SK-N-SH treated with all-trans-retinoic acid at 6 μM for 48 hours (cell line): ENCODE measurements around the gene SRSF8.
A peak's percentile ranks its signal among the peaks of the same experiment; 100 is the strongest.

ENCODE experiments used
- ATAC-seq: fragments of 200-7000 bp; cut with Tn5 transposase; 3 replicates; pipeline ENCODE4 v1.9.1; 2020; ENCODE audit warnings: mild to moderate bottlenecking, moderate library complexity
- ARNTL ChIP-seq: fragments of 450-650 bp; formaldehyde crosslinking; IDR thresholded peaks from 2 replicates; pipeline ENCODE4 v1.5.0; 2020; ENCODE audit warnings: low read depth, mild to moderate bottlenecking, moderate library complexity, borderline replicate concordance
- BACH2 ChIP-seq: fragments of 250-450 bp; sonication (Bioruptor Pico); IDR thresholded peaks from 2 replicates; pipeline ENCODE4 v1.9.0; 2021; ENCODE audit warnings: mild to moderate bottlenecking, borderline replicate concordance
- CSRNP3 ChIP-seq: fragments of 250-450 bp; sonication (Bioruptor Pico); IDR thresholded peaks from 2 replicates; pipeline ENCODE4 v1.5.1; 2021; ENCODE audit warnings: mild to moderate bottlenecking, moderate library complexity
- ESRRG ChIP-seq: fragments of 250-450 bp; sonication (Bioruptor Pico); IDR thresholded peaks from 2 replicates; pipeline ENCODE4 v1.6.1; 2021; ENCODE audit warnings: mild to moderate bottlenecking
- GLIS3 ChIP-seq: fragments of 250-450 bp; sonication (Bioruptor Pico); IDR thresholded peaks from 2 replicates; pipeline ENCODE4 v1.5.0; 2020; ENCODE audit warnings: mild to moderate bottlenecking, moderate library complexity
- ISL1 ChIP-seq: fragments of 250-450 bp; sonication (Bioruptor Pico); IDR thresholded peaks from 2 replicates; pipeline ENCODE4 v2.1.2; 2022; ENCODE audit warnings: mild to moderate bottlenecking, moderate library complexity
- OSR1 ChIP-seq: fragments of 250-450 bp; sonication (Bioruptor Pico); IDR thresholded peaks from 2 replicates; pipeline ENCODE4 v1.8.0; 2022; ENCODE audit warnings: moderate library complexity, mild to moderate bottlenecking, inconsistent platforms
- PATZ1 ChIP-seq: fragments of 250-450 bp; sonication (Bioruptor Pico); IDR thresholded peaks from 2 replicates; pipeline ENCODE4 v1.8.0; 2020; ENCODE audit warnings: mild to moderate bottlenecking, moderate library complexity, borderline replicate concordance
- POU6F1 ChIP-seq: fragments of 250-450 bp; sonication (Bioruptor Pico); IDR thresholded peaks from 2 replicates; pipeline ENCODE4 v1.8.0; 2021; ENCODE audit warnings: low read depth, mild to moderate bottlenecking, moderate library complexity, borderline replicate concordance
- PPARA ChIP-seq: fragments of 250-450 bp; sonication (Bioruptor Pico); IDR thresholded peaks from 2 replicates; pipeline ENCODE4 v1.5.0; 2020; ENCODE audit warnings: mild to moderate bottlenecking, borderline replicate concordance
- RARB ChIP-seq: fragments of 250-450 bp; sonication (Bioruptor Pico); IDR thresholded peaks from 2 replicates; pipeline ENCODE4 v1.8.0; 2021; ENCODE audit warnings: mild to moderate bottlenecking, moderate library complexity
- SNAI2 ChIP-seq: fragments of 250-450 bp; sonication (Bioruptor Pico); IDR thresholded peaks from 2 replicates; pipeline ENCODE4 v1.5.0; 2020; ENCODE audit warnings: mild to moderate bottlenecking, moderate library complexity
- TCF4 ChIP-seq: fragments of 250-450 bp; sonication (Bioruptor Pico); IDR thresholded peaks from 2 replicates; pipeline ENCODE4 v1.8.0; 2021; ENCODE audit warnings: mild to moderate bottlenecking, moderate library complexity, borderline replicate concordance
- TOX ChIP-seq: fragments of 250-450 bp; sonication (Bioruptor Pico); IDR thresholded peaks from 2 replicates; pipeline ENCODE4 v1.8.0; 2021; ENCODE audit warnings: mild to moderate bottlenecking, moderate library complexity, borderline replicate concordance
- TSHZ2 ChIP-seq: fragments of 250-450 bp; sonication (Bioruptor Pico); IDR thresholded peaks from 2 replicates; pipeline ENCODE4 v1.5.0; 2020; ENCODE audit warnings: mild to moderate bottlenecking, moderate library complexity
- ZC3H10 ChIP-seq: fragments of 250-450 bp; sonication (Bioruptor Pico); IDR thresholded peaks from 2 replicates; pipeline ENCODE4 v1.5.1; 2021; ENCODE audit warnings: mild to moderate bottlenecking, moderate library complexity
- ZFP3 ChIP-seq: fragments of 250-450 bp; sonication (Bioruptor Pico); IDR thresholded peaks from 2 replicates; pipeline ENCODE4 v1.5.0; 2020; ENCODE audit warnings: mild to moderate bottlenecking, moderate library complexity
- ZFP30 ChIP-seq: fragments of 450-650 bp; formaldehyde crosslinking; IDR thresholded peaks from 2 replicates; pipeline ENCODE4 v1.5.0; 2022; ENCODE audit warnings: mild to moderate bottlenecking, moderate library complexity
- ZNF565 ChIP-seq: fragments of 450-650 bp; formaldehyde crosslinking; conservative IDR thresholded peaks from 2 replicates; pipeline ENCODE4 v1.5.0; 2020; ENCODE audit warnings: low read depth, mild to moderate bottlenecking, moderate library complexity
- ZNF70 ChIP-seq: fragments of 450-650 bp; formaldehyde crosslinking; IDR thresholded peaks from 2 replicates; pipeline ENCODE4 v1.5.0; 2020; ENCODE audit warnings: mild to moderate bottlenecking, moderate library complexity
- ZNF8 ChIP-seq: fragments of 450-650 bp; formaldehyde crosslinking; IDR thresholded peaks from 2 replicates; pipeline ENCODE4 v1.5.0; 2020; ENCODE audit warnings: mild to moderate bottlenecking, moderate library complexity

Gene SRSF8

GRCh38 chr11:95089620-95090542, 23.2 kb downstream of the SRSF8 start, which contains the start of gene ENDOD1:
Gene ENDOD1 (plus strand): TSS chr11:95089846. CDS start chr11:95089928, 82 bp downstream.
- ATAC-seq, result peak; percentile 93
- TF ChIP-seq PPARA (CRISPR knock-in tag), result no peak
- no peak for TF ChIP-seq BACH2 (CRISPR knock-in tag)
- TF ChIP-seq GLIS3 (CRISPR knock-in tag), result no peak
- no peak for TF ChIP-seq POU6F1 (CRISPR knock-in tag)
- no peak for TF ChIP-seq ISL1 (CRISPR knock-in tag)
- no peak for TF ChIP-seq TSHZ2
- no peak for TF ChIP-seq TCF4 (CRISPR knock-in tag)
- TF ChIP-seq ZC3H10 (CRISPR knock-in tag), result no peak
- TF ChIP-seq ZNF8 (CRISPR knock-in tag), result no peak
- TF ChIP-seq, all 23 proteins: peak for 0

GRCh38 chr11:95091663-95092180, 25.0 kb downstream of the SRSF8 start:
- no peak for ATAC-seq
- TF ChIP-seq ZNF565 (CRISPR knock-in tag) (no peak), ESRRG (no peak), ZFP3 (no peak), ZNF8 (CRISPR knock-in tag) (no peak), CSRNP3 (CRISPR knock-in tag) (no peak), SNAI2 (CRISPR knock-in tag) (no peak), ZNF70 (no peak), ISL1 (CRISPR knock-in tag) (no peak), TOX (no peak), PATZ1 (CRISPR knock-in tag) (no peak), ARNTL (no peak), TSHZ2 (no peak), OSR1 (CRISPR knock-in tag) (no peak), PPARA (CRISPR knock-in tag) (no peak), ZFP30 (no peak), TCF4 (CRISPR knock-in tag) (no peak), RARB (CRISPR knock-in tag) (no peak), ZC3H10 (CRISPR knock-in tag) (no peak)
- TF ChIP-seq, all 23 proteins: peak for 0
